C4-2B (cell line): ENCODE results near the gene TMEM72.

Experiments used
- H3K27ac ChIP-seq: fragments of 450-650 bp; 2 replicates; pipeline ENCODE4 v1.5.1; 2017
- ZFX ChIP-seq: fragments of 450-650 bp; IDR thresholded peaks from 2 replicates; pipeline ENCODE4 v1.6.1; 2017
- TF ChIP-seq, protein P1 (sequence below): fragments of 450-650 bp; conservative IDR thresholded peaks from 2 replicates; pipeline ENCODE4 v1.5.1; 2017; ENCODE audit warnings: mild to moderate bottlenecking

Gene TMEM72

GRCh38 chr10:44898665-44899064 lies 12.5 kb upstream of the TMEM72 start:
- no peak for TF ChIP-seq ZFX
- TF ChIP-seq, protein P1, sequence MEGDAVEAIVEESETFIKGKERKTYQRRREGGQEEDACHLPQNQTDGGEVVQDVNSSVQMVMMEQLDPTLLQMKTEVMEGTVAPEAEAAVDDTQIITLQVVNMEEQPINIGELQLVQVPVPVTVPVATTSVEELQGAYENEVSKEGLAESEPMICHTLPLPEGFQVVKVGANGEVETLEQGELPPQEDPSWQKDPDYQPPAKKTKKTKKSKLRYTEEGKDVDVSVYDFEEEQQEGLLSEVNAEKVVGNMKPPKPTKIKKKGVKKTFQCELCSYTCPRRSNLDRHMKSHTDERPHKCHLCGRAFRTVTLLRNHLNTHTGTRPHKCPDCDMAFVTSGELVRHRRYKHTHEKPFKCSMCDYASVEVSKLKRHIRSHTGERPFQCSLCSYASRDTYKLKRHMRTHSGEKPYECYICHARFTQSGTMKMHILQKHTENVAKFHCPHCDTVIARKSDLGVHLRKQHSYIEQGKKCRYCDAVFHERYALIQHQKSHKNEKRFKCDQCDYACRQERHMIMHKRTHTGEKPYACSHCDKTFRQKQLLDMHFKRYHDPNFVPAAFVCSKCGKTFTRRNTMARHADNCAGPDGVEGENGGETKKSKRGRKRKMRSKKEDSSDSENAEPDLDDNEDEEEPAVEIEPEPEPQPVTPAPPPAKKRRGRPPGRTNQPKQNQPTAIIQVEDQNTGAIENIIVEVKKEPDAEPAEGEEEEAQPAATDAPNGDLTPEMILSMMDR, result no peak
- H3K27ac ChIP-seq, result no peak overlapping the region

- no peak for TF ChIP-seq ZFX
- TF ChIP-seq, protein P1, result no peak
- no peak overlapping the region for H3K27ac ChIP-seq
Observed at GRCh38 chr10:44899450-44900080, 11.6 kb upstream of the TMEM72 start.

DNA sequence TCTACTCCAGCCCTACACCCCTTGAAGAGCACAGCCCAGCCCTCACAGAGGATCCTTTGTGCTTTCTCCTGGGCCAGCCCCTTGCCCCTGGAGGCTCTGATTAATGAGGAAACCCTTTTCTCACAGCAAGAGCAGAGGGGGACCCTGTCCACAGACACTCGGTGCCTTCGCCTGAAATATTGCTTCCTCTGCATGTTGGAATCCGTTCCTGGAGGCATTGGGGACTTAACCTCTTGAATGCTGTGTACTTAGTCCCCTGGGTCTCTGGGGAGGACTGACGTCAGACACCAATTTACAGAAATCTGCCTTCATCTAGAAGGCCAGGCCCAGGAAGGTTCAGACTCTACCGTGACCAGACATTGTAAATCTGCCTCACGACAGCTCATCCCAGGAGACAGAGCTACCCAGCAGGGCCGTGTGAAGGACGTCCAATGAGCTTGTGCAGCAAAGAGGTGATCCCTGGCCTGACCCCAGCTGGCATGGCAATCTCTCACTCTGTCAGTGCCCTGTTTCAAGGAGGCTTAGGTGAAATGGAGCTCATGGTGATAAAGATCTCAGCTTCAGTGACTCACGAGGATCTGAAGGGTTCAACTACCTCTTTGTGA lies 8.1 kb upstream of the TMEM72 start:
- TF ChIP-seq, protein P1, result no peak
- TF ChIP-seq ZFX, result no peak
- no peak overlapping the region for H3K27ac ChIP-seq

DNA sequence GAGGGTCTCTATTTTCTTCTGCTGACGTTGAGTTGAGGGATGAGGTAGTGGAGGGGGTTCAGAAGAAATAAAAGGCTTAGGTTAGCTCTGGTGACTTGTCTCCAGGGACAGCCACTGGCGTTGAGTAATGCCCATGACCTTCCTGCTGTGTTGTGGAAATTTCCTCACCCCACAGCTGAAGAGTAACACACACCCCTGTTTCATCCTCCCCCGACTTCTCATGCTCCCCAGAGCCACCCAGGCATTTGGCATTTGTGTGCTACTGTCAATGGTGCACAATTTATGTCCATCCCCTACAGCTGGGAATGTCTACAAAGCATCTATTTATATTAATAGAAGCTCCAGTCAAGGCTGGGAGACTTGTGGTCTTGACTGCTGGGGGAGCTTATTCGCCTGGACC lies 4.7 kb upstream of the TMEM72 start:
- TF ChIP-seq ZFX, result no peak
- TF ChIP-seq, protein P1, result no peak
- no peak overlapping the region for H3K27ac ChIP-seq

- H3K27ac ChIP-seq, result no peak overlapping the region
- TF ChIP-seq ZFX, result no peak
- TF ChIP-seq, protein P1, result no peak
Observed at GRCh38 chr10:44907556-44907955, 3.6 kb upstream of the TMEM72 start.

DNA sequence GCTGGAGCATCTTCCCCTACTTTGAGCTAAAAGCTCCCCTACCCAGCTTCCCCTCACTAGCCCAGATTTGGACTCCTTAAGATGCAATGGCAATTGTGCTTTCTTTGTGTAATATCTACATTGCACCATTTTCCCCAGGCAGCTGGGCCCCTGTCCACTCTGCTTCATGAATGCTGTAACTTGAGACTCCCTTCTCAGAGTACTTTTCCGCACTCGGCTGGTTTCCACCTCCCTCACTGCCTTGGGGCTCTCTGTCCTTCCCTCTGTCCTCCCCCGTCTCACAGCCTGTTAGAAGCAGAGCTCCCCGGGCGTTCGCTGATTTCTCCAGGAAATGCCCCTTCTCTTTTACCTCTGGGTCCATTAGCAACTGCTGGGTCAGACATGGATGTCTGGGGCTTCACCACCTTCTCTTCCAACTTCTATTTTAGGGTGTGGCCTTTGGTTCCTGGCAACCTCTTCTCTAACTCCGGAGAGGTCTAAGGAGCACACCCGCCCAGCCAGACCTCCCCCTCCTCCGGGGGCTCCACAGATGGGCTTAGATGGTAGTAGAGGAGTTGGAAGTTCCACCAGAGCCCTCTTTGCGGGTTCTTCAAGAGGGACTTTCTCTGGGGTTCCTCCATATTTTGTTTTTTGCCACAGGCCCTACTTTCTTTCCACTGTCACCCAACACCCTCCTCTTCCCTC lies 2.9 kb upstream of the TMEM72 start:
- no peak overlapping the region for H3K27ac ChIP-seq
- no peak for TF ChIP-seq ZFX
- TF ChIP-seq, protein P1, result no peak

GRCh38 chr10:44908936-44909630 lies 2.1 kb upstream of the TMEM72 start:
- TF ChIP-seq, protein P1, result no peak
- no peak for TF ChIP-seq ZFX
- no peak overlapping the region for H3K27ac ChIP-seq
